ENCODE measurements around the gene CFAP251.

Gene CFAP251

DNA sequence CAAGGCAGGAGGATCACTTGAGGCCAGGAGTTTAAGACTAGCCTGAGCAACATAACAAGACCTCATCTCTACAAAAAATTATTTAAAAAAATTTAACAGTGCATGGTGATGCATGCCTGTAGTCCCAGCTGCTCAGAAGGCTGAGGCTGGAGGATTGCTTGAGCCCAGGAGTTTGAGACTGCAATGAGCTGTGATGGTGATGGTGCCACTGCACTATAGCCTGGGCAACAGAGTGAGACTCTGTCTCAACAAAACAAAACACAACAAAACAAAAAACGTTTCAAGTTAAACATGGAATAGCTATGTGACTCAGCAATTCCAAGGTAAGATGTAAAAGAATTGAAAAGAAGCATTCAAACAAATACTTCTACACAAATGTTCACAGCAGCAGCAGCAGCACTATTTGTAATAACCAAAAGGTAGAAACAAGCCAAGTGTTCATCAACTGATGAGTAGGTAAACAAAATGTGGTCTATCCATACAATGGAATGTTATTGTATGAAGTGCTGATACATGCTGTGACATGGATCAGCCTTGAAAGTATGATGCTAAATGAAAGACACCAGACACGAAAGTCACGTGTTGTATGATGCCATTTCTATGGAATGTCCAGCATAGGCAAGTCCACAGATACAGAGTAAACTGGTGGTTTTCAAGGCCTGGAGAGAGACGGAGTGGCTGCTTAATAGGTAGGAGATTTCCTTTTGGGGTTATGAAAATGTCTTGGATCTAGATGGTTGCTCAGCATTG is 31.4 kb downstream of the CFAP251 start:
- no peak for DNase-seq

DNA sequence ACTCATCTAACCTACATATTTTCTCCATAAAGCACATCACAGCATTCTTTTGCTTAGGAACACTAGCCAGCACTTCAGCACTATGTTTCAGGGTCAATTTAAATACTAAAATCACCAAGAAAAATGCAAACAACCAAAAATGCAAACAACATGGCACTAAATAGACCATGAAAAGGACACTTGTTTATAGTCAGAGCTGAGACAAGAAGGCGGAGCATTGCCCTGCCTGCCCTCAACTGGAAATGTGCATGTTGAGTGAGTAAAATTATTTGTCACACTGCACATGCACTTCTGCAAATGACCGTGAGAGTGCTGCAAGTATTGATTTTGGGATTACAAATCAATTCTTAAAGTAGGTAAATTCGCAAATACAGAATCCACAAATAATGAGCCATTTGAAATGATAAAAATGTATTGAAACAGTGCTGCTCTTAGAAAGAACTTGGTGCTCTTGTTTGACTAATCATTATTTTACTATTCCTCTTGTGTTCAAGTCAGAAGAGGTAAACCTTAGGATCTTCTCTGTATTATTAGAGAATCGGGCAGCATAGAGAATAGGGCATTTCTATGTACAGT is 34.8 kb downstream of the CFAP251 start:
- DNase-seq: no peak

DNA sequence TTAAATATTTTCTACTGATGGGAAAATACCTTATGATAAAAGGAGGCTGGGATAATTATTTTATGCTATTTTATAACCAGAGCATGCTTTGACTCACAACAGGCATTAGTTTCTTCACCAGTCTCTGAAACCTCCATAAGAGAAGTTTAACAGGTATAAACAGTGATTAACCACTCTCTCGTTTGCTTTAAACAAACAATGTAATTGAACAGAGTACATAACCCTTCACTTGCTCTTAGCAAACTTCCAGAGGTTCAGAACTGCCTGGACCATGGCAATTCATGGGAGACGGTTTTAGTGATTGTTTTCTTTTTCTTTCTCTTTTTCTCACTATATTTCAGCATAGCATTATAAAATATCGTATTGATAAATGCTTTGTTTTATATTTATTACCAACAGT is 35.3 kb downstream of the CFAP251 start:
- no peak for DNase-seq

DNA sequence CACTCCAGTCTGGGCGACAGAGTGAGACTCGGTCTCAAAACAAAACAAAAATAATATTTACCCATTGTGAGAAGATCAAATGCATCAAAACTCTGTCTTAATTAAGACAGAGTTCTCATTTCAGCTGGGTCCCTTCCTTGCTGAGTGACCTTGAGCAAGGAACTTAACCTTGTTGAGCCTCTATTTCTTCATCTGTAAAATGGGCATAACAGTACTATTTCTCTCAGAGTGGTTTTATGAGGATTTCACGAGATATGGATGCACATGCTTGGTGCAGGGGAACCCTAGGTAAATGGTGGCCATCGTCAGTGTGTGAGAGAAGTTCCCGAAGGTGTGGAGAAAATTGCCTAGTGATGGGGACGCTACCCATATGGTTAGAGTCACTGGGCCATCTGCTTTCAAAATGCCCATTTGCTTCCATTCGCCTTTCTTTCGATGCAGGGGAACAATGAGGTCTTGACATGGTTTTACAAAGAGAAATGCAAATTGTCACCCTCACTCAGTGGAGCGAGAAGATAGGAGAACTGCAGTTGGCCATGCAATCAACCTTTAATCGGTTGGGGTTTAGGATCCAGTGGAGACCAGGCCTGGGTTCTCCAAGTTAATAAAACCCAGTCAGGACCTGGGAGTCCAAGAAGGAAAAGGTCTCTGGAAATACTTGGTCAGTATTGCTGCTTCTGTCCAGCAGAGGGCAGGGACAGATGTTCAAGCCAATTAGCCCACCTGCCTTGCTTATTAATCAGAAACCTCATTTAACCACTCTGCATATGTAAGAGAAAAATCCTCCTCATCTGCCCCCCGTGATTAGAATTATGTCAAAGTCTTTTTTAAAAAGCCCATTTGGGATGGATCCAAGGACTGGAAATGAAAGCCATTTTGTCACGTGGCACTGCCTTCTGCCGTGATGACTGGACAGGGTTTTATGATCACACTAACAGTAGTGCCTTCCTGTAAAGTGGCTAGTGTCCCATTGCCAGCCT is 37.2 kb downstream of the CFAP251 start:
- DNase-seq: no peak

DNA sequence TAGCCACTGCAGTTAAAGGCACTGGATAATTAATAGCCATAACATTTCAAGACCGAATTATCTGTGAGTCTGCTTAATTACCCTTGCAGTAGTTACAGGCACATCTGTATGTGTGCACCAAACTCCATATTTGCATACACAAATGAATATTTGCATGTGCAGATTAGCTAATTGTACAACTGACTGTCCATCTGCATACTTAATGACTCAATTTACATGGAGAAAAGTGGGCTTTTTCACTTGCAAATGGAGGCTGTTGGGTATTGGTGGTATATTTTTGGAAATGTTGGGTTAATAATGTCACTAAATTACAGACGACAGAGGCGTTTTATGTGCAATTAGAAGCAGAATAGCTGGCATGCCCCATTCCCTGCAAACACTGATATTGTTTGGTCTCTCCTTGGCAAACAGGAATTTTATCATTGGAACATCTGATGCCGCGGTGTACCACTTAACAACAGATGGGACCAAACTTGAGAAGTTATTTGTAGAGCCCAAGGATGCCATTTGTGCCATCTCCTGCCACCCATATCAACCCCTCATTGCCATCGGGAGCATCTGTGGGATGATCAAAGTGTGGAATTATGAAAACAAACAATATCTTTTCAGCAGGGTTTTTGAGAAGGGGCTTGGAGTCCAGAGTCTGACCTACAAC is 39.6 kb downstream of the CFAP251 start:
- DNase-seq: no peak

DNA sequence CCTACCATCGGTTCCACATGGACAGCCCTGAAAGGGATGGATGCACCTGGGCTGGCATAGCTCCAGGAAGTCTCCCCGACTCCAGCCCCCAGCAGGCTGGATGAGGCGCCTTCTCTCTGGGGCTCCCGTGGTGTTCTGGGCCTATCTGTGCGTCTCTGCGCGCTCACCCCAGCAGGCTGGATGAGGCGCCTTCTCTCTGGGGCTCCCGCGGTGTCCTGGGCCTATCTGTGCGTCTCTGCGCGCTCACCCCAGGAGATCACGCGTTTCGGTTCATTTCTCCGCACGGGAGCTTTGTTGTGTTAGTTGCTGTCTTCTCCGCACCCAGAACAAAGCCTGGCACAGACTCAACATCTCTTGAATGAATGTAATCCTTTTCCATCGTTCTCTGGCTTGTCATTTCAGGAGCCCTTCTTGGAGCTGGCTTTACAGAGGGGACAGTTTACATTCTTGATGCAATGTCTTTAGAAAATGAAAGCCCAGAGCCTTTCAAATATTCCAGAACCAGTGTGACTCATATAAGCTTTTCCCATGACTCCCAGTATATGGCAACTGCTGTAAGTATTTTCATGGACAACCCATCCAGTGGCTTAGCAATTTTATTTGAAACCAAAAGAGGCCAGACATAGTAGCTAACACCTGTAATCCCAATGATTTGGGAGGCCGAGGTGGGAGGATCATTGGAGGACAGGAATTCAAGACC is 40.3 kb downstream of the CFAP251 start:
- no peak for DNase-seq

DNA sequence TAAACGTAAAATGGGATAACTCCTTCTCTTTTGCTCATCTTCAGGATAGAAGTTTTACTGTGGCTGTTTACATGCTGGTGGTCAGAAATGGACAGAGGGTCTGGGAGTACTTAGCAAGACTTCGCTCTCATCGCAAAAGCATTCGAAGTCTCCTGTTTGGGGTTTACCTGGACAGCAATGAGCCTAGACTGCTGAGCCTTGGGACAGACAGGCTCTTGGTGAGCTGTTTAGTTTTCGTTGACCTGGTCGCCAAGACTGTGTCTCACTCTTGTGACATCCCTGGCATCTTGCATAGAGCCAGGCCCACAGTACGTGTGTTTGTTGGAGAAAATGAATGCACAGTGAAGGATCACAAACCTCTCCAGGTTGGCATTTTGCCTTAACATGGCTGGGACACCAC is 42.1 kb downstream of the CFAP251 start:
- no peak for DNase-seq

DNA sequence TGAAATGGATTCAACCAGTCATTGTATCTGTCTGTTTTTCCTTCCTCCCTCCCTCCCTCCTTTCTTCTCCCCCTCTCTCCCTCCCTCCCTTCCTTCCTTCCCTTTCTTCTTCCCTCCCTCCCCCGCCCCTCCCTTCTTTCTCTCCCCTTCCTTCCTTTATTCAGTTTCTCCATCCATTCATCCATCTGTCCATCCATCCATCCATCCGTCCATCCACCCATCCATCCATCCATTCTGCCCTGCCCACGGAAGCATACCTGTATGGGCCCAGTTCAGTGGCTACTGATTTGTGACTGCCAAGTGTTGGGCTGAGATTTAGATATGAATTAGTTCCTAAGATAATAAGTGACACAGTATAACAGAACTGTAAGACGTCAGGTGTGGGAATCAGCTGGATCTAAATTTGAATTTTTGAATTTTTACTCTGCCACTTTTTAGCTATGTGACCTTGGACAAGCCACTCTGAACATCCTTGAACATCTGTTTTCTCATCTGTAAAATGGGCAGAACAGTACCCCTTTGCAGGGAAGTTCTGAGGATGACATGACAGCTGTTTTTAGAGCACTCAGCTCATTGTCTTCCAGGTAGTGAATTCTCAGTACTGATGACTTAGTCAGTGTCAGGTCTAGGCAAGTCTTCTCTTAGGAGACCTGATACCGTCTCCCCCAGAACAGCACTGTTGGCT is 42.9 kb downstream of the CFAP251 start:
- no peak for DNase-seq

DNA sequence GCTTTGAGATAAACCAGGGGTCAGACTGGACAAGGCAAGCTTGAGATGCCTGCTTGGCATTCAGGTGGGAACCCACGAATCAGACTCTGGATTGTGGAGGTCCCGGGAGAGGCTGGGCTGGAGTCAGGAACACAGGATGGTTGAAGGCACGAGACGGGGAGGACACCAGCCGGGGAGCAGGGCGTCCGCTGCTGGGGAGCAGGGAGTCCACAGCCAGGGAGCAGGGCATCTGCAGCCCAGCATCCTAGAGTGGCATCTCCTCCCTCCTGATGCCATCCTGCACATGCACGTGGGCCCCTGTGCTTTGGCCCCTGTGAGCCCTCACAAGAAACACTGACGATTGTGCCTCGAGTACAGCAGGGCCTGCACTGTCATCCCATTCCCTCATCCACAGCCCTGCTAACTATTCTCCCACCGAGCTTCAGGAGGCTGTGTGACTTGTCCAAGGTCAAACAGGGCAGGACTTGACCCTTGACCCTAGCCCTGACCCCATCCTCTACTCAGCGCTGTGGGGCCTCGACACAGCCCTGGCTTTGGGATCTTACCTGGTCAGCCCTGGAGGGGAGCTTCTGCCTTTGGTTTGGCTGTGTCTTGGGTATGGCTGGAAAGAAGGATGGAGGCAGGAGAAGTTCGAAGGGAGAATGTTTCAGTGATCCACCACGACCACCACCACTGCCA is 45.1 kb downstream of the CFAP251 start:
- no peak for DNase-seq

DNA sequence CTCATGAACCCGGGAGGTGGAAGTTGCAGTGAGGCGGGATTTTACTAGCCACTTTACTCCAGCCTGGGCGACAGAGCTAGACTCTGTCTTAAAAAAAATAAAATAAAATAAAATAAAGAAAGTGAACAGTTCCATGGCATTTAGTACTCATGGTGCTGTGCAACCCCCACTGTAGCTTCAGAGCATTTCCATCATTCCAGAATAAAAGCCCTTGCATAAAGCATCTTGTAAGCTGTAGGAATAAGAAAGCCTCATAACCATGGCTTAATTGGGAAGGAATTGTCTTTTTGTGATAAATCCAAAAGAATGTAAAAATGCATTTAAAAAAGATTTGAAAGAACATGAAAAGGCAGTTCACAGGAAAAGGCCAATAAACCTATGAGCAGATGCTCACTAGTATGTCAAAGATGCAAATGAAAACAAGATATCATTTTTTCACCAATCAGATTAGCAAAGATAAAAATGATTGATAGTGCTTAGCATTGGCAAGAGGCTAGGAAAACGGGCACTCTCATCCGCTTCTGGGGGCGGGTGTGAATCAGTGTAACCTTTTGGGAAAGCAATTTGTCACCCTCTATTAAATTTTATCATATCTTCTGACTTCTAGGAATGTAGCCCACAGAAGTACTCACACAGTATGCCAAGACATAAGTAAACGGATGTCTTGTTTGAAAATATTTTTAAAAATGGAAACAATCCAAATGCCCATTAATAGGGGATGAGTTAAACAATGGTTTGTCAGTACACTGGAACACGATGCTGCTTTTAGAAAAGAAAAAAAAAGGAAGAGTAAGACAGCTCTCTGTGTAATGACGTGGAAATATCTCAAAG is 46.6 kb downstream of the CFAP251 start:
- no peak for DNase-seq

DNA sequence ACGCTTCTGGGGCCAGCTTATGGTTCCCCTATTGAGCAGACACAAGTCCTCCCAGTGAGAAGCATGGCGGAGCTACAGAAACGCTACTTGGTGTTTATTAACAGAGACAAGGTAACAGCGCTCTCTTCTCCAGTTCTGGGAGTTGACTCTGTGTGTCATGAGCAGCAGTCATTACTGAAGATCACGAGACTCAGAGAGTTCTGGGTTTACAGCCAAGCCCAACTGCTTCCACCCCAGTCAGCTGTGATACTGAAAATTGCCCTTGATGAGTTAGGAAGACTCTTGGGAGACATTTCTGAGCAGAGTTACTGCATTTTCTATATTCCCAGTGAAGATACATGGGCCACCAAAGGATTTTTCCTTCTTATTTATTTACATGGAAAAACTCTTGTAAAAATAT is 48.6 kb downstream of the CFAP251 start:
- DNase-seq: no peak

DNA sequence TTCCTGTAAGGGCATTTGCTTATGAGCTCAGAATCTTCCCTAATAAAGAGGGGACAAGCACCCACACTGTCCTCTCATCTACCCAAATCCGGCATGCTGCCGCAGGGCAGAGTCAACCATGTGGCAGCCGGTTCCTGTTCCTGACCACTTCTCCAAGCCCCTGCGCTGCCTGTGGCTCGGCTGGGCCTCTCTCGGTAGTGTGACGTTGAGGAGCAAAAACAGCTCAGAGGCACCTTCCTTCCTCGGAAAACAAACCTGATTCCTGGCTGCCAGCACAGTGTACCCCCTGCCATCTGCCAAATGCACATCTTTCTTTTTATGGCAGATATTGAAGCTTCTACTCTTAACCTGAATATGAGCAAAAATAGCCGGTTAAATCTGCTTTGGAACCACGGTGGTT is 50.5 kb downstream of the CFAP251 start:
- peak; percentile 10 for DNase-seq

DNA sequence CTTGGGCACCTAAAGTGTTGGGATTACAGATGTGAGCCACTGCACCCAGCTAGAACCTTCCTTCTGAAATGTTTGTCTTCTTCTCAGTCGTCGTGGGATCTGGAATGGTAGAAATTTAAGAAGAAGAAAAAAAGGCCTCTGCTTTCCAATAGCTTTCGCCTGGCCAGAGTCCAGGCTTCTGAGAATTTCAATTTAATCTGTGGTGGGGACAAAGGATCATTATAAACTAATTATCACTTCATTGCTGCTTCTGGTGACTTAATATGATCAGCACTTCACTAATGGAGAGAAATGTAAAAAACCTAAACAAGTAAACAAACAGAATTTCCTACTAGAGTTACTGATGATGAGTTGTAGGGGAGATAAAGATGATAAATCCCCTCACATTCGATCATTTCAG is 51.3 kb downstream of the CFAP251 start:
- DNase-seq: no peak

DNA sequence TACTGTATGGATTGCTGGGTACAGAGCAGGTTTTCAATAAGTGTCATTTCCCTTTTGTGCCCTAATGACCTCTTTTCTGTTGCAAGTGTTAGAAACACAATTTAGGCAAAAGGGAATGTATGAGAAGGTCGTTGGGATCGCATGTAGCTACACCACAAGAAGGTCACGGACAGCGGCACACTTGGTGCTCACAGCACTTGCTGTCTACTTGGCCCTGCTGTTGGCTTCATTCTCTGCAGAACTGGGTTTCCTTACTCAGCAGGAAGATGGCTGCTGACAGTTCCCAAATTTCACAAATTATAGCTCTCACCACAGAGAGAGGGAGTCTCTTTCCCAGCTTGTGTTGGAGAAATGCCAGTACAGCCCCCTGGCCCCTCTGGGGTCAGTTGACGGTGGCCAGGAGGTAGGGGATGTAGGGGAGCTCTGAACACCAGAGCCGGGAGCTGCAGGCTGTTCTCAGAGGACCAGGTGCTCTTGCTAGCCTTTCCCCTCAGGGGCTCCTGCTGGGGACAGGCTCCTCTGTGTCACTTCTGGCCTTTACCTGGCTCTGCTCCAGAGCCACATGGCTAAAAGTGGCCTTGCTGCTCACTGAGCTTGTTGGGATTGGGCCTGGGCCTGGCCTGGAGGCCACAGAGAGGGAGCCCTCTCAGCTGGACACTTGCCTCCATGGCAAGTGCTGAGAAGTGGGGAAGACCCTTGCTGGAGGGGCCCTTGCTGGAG is 52.3 kb downstream of the CFAP251 start:
- no peak for DNase-seq

DNA sequence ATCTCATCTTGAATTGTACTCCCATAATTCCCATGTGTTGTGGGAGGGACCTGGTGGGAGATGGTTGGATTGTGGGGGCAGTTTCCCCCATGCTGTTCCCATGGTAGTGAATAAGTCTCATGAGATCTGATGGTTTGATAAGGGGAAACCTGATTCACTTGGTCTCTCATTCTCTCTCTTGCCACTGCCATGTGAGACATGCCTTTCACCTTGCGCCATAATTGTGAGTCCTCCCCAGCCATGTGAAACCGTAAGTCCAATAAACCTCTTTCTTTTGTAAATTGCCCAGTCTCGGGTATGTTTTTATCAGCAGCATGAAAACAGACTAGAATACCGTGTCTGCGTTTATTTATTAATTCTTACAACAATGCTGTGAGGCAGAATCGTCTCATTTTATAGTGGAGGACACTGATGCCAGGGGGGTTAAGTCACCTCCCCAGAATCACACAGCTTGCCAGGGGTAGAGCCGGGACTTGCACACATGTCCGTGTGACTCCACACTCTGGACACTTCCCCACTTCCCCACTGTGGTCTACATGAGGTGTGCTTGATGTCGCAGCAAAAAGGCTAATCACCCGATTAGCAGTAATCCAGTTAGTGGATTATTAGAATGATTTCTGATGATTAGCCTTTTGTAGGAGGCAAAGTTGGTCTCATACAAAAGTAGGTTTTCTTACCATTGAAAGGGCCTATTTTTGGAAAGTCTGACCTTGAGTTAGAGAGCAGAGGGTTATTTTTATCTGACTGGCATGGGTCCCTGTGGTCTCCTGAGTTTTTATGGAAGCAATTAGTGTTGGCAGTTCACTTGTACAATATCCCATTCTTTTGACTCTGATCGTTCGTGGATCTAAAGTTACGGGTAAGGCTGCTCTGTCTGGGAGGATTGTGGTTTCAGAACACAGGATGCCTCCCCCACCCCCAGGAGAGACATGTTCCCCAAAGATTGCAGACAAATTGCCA is 55.9 kb downstream of the CFAP251 start:
- DNase-seq: no peak

DNA sequence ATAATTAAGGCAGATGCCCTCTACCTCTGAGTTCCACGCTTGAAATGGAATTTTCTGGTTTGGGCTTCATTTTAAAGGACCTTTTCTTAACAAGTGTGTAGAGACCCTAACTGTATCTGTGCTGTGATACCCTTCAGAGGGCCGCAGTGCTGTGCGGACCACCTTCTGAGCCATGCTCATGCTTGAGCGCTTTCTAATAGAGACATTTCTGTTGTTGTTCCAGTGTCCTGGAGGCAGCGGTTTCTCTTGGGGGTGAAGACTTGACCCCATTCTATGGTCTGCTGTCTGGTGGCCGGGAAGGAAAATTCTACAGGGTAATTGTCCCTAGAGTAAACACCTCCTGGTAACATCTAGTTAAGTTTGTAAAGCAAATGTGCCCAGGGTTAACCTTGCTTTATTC is 56.6 kb downstream of the CFAP251 start:
- DNase-seq: no peak

DNA sequence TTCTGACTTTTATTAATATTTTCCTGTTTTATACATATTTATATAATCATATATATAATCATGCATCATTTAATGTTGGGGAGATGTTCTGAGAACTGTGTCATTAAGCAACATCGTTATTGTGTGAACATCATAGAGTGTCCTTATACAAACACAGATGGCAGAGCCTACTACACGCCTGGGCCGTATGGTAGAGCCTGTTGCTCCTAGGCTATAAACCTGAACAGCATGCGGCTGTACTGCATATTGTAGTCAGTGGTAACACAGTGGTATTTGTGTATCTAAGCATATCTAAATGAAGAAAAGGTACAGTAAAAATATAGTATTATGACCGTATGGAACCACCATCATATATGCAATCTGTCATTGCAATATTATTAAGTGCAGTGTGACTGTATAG is 58.6 kb downstream of the CFAP251 start:
- DNase-seq: no peak

DNA sequence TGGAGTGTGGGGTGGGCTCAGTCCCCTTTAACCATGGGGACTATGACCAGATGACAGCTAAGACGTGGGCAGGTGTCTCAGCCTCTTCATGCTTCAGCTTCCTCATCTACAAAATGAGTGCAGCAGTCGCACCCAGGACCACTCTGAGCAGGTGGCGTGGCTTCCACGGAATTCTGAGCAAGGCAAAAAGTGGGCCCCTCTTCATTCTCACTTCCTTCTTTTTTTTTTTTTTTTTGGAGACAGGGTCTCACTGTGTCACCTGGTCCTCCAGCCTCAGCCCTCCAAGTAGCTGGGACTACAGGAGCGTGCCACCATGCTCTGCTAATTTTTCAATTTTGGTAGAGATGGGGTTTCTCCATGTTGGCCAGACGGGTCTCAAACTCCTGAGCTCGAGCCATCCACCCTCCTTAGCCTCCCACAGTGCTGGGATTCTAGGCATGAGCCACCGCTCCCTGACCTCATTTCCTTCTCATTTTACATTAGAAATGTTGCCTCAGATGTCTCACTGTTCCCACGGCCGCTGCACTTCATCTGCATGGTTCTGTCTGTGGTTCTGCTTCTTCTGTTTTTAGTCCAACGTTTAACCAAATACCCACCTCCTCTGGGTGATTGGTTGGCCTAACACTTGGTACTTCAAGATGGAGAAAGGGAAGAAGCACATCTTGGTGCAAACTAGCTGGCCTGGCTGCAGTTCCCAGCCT is 61.9 kb downstream of the CFAP251 start:
- peak; percentile 18 for DNase-seq

Measured in CD4-positive, alpha-beta T cell treated with Interleukin-17A for 1 hour (primary cell).